Effector memory CD8-positive, alpha-beta T cell (primary cell): Measurements from ENCODE around the gene RLN3.
"Not testable (repeated sequence)": the region's sequence is repeated elsewhere in the genome, so short reads cannot be mapped to it uniquely, and the experiment has no call there.

Source experiments
- ATAC-seq: fragments of 150-1000 bp; cut with Tn5 transposase; replicated peaks from 2 replicates; pipeline ENCODE4 v1.10.0; 2021; ENCODE audit warnings: mild to moderate bottlenecking, moderate library complexity
- DNase-seq, 3 experiments: peaks; one replicate each; pipeline ENCODE4 v3.0.0; 2021
- H3K27ac Mint-ChIP-seq, 2 donors: one replicate each; pipeline ENCODE4 v1.8.0; 2022; ENCODE audit warnings: mild to moderate bottlenecking in 2 of 2, mixed read lengths in 2 of 2, moderate library complexity in 2 of 2
- H3K27me3 Mint-ChIP-seq, 2 donors: one replicate each; pipeline ENCODE4 v1.8.0; 2022; ENCODE audit warnings: mixed read lengths in 2 of 2
- H3K36me3 Mint-ChIP-seq: one replicate; pipeline ENCODE4 v1.8.0; 2022; ENCODE audit warnings: mild to moderate bottlenecking, moderate library complexity, mixed read lengths; ENCODE audit not compliant: insufficient read depth
- H3K4me1 Mint-ChIP-seq, 2 donors: one replicate each; pipeline ENCODE4 v1.8.0; 2022; ENCODE audit warnings: low read depth in 2 of 2, mixed read lengths in 2 of 2
- H3K4me3 Mint-ChIP-seq, 2 donors: one replicate each; pipeline ENCODE4 v1.8.0; 2022; ENCODE audit warnings: mild to moderate bottlenecking in 2 of 2, mixed read lengths in 2 of 2, moderate library complexity in 2 of 2
- H3K9me3 Mint-ChIP-seq, 2 donors: one replicate each; pipeline ENCODE4 v1.8.0; 2022; ENCODE audit warnings: mixed read lengths in 2 of 2

RLN3 gene

DNA sequence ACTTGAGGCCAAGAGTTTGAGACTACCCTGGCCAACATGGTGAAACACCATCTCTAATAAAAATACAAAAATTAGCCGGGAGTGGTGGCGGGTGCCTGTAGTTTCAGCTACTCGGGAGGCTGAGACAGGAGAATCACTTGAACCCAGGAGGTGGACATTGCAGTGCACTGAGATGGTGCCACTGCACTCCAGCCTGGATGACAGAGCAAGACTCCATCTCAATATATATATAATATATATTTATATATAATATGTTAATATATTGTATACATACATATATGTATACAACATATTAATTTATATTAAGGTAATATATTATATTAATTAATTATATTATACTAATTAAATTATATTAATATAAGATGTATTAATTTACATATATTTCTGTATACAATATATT is 8.2 kb upstream of the RLN3 start:
- not testable (repeated sequence) for H3K9me3 Mint-ChIP-seq, H3K36me3 Mint-ChIP-seq, H3K4me1 Mint-ChIP-seq, H3K27ac Mint-ChIP-seq, DNase-seq, ATAC-seq, H3K27me3 Mint-ChIP-seq, H3K4me3 Mint-ChIP-seq

DNA sequence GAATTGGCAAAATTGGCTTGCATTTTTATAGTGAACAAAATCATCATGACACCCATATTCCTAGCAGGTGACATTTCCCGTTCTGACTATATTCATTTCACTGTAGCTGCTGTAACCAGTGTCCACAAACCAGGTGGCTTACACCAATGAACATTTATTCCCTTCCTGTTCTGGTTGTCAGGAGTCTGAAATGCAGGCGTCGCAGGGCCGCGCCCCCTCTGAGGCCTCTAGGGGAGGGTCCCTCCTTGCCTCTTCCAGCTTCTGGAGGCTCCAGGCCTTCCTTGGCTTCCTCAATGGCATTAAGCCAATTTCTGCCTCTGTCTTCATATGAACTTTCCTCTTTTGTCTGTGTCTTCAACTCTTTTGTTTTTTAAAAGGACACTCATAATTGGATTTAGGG is 6.5 kb upstream of the RLN3 start:
- Mint-ChIP-seq H3K4me3 (no peak overlapping the region), H3K27ac (no peak overlapping the region), H3K27me3 (no peaks in the 10 kb centered on the region), H3K9me3 (no peaks in the 10 kb centered on the region), H3K4me1 (peaks cover 3 to 4% of the 10 kb centered on the region in 2 donors), H3K36me3 (peaks cover 7% of the 10 kb centered on the region)
- ATAC-seq: no peak
- no peak for DNase-seq

DNA sequence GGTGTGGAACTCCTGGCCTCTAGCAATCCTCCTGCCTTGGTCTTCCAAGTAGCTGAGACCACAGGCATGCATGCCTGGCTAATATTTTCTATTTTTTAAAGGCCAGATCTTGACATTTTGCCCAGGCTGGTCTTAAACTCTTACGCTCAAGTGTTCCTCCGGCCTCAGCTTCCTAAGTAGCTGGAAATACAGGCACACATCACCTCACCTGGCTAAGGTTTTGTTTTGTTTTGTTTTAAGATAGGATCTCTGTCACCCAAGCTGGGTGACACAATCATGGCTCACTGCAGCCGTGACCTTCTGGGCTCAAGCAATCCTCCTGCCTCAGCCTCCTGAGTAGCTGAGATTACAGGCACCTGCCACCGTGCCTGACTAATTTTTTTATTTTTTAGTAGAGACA is 5.5 kb upstream of the RLN3 start:
- Mint-ChIP-seq H3K27ac (no peak overlapping the region), H3K36me3 (peaks cover 7% of the 10 kb centered on the region), H3K9me3 (no peaks in the 10 kb centered on the region), H3K4me3 (no peak overlapping the region), H3K4me1 (peaks cover 3 to 4% of the 10 kb centered on the region in 2 donors), H3K27me3 (no peaks in the 10 kb centered on the region)
- ATAC-seq: no peak
- DNase-seq: no peak

DNA sequence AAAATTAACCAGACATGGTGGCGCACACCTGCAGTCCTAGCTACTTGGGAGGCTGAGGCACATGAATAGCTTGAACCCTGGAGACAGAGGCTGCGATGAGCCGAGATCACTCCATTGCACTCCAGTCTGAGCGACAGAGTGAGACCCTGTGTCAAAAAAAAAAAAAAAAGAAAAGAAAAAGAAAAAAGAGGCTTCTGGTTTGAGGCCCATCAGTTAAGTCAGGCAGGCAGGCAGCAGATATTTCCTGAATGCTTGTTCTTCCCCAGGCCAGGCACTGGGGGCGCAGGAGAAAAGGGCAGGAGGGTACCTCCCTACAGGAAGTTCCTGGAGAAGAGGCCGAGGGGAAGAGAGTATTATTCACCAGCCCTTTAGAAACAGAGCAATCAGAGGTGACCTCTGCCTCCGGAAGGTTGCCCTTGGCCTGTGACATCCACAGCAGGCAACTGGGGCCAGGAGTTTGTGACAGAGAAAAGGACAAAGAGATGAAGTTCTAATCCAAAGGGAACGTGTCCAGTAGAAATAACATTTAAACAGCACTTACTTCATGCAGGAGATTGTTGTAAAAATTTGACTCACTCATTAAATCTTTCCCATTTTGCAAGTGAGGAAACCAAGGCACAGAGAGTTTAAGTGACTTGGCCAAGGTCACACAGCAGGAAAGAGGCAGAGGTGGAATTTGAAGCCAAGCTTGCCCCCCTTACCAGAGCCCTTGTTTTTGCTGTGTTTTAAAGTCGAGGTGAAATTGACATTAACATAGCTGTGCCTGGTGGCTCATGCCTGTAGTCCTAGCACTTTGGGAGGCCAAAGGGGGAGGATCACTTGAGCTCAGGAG is 4.3 kb upstream of the RLN3 start:
- Mint-ChIP-seq H3K9me3 (no peaks in the 10 kb centered on the region), H3K36me3 (peaks cover 7% of the 10 kb centered on the region), H3K4me3 (no peak overlapping the region), H3K27ac (no peak overlapping the region), H3K27me3 (no peaks in the 10 kb centered on the region), H3K4me1 (peaks cover under 1 to 9% of the 10 kb centered on the region in 2 donors)
- DNase-seq: no peak
- ATAC-seq: no peak

DNA sequence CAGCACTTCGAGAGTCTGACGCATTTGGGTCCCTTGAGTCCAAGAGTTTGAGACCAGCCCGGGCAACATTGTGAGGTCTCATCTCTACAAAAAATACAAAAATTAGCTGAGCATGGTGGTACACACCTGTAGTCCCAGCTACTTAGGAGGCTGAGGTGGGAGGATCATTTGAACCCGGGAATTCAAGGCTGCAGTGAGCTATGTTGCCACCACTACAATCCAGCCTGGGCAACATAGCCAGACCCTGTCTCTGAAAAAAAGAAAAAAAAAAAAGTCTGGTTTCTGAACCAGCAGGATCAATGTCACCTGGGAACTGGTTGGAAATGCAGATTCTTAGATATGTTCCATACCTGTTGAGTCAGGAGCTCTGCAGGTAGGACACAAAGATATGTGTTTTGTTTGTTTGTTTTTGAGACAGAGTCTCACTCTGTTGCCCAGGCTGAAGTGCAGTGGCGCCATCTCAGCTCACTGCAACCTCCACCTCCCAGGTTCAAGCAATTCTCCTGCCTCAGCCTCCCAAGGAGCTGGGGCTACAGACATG is 1.2 kb upstream of the RLN3 start:
- not testable (repeated sequence) for ATAC-seq, H3K27me3 Mint-ChIP-seq, DNase-seq, H3K27ac Mint-ChIP-seq, H3K4me3 Mint-ChIP-seq, H3K9me3 Mint-ChIP-seq
- H3K36me3 Mint-ChIP-seq: peaks cover 19% of the 10 kb centered on the region
- H3K4me1 Mint-ChIP-seq: peaks cover 17 to 25% of the 10 kb centered on the region in 2 donors

DNA sequence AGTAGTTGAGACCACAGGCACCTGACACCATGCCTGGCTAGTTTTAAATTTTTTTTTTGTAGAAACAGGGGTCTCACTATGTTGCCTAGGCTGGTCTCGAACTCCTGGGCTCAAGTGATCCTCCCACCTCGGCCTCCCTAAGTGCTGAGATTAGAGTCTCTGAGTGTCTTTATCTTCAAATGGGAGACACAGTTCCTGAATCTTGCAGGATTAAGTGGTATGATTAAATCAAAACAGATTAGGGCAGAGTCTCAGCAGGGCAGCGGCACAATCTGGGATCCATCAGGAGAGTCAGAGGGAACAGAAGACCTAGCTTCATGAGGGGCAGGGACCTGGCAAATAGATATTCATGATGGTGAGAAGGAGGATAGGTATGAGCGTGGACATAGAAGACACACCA is 953 bp downstream of the RLN3 start:
- peaks cover 26 to 31% of the 10 kb centered on the region in 2 donors for H3K4me1 Mint-ChIP-seq
- no peak for DNase-seq
- peaks cover 33% of the 10 kb centered on the region for H3K36me3 Mint-ChIP-seq
- no peaks in the 10 kb centered on the region for H3K27me3 Mint-ChIP-seq
- H3K27ac Mint-ChIP-seq: peak overlapping the region; percentile 9 to 19
- H3K9me3 Mint-ChIP-seq: no peaks in the 10 kb centered on the region
- ATAC-seq: no peak
- H3K4me3 Mint-ChIP-seq: no peak overlapping the region

DNA sequence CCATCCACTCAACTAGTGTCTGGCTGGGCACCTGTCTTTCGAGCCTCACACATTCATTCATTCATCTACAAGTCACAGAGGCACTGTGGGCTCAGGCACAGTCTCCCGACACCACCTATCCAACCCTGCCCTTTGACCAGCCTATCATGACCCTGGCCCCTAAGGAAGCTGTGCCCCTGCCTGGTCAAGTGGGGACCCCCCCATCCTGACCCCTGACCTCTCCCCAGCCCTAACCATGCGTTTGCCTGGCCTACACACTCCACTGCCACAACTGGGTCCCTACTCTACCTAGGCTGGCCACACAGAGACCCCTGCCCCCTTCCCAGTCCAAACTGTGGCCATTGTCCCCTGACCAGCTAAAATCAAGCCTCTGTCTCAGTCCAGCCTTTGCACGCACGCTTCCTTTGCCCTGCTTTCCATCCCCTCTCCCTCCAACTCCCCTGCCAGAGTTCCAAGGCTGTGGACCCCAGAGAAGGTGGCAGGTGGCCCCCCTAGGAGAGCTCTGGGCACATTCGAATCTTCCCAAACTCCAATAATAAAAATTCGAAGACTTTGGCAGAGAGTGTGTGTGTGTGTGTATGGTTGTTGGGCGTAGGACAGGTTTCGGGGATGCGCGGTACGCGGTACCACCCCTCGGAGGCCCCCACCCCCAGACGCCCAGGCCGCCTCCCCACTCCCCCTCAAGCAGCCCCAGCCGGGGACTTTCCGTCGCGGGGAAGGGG is 3.2 kb downstream of the RLN3 start:
- peaks cover 29 to 35% of the 10 kb centered on the region in 2 donors for H3K4me1 Mint-ChIP-seq
- ATAC-seq (no peak), DNase-seq (no peak)
- H3K27me3 Mint-ChIP-seq: no peaks in the 10 kb centered on the region
- H3K4me3 Mint-ChIP-seq: peak overlapping the region; percentile 96 to 97
- H3K36me3 Mint-ChIP-seq: peaks cover 44% of the 10 kb centered on the region
- peak overlapping the region; percentile 94 to 97 for H3K27ac Mint-ChIP-seq
- H3K9me3 Mint-ChIP-seq: no peaks in the 10 kb centered on the region

DNA sequence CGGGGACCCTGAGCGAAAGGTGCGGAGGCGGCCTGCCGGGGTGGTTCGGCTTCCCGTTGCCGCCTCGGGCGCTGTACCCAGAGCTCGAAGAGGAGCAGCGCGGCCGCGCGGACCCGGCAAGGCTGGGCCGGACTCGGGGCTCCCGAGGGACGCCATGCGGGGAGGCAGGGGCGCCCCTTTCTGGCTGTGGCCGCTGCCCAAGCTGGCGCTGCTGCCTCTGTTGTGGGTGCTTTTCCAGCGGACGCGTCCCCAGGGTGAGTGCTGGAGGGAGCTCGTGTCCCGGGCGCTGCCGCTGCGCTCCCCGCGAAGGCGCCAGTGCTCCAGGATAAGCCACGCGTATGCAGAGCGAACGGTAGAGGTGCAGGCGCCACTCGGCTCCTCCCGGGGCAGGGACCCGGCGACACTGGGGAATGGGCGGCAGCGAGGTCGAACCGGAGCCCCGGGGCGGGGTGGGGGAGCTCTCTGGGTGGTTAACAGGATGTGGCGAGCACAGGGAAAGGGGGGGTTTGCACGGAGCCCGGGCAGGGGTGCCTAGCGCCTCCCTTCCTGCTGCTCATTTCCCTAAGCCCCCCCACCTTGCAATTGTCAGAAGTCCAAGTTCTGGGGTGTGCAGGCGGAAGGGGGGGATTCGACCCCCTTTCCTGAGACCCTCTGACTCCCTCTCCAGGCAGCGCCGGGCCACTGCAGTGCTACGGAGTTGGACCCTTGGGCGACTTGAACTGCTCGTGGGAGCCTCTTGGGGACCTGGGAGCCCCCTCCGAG is 4.0 kb downstream of the RLN3 start, which contains the start of gene IL27RA:
TSS of gene IL27RA (plus strand) at position 44 of the 762 bp plus-strand sequence. CDS start at position 155, 111 bp downstream.
- peak; percentile 82 for ATAC-seq
- no peaks in the 10 kb centered on the region for H3K9me3 Mint-ChIP-seq
- H3K4me3 Mint-ChIP-seq: peak within 1 kb of the TSS; percentile 96 to 97
- no peaks in the 10 kb centered on the region for H3K27me3 Mint-ChIP-seq
- DNase-seq: peak; percentile 80 to 84 (median 83)
- H3K36me3 Mint-ChIP-seq: peaks cover 52% of the 10 kb centered on the region
- peaks cover 29 to 35% of the 10 kb centered on the region in 2 donors for H3K4me1 Mint-ChIP-seq
- peak within 1 kb of the TSS; percentile 94 to 97 for H3K27ac Mint-ChIP-seq

DNA sequence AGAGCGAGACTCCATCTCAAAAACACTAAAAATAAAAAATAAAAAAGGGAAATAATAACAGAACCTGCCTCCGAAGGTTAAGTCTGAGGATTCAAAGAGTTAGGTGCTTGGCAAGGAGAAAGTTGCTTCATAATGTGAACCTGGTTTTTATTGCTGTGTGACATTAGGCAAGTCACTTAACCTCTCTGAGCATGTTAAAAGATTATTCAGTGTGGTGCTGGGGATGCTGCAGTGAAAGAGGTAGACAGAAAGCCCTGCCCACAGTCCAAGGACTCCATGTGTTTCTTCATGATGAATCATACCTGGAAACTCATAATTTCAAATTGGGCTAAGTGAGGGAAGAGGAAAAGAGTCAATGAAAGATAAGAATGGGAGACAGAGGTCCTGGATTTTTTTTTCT is 6.0 kb downstream of the RLN3 start:
- no peak for DNase-seq
- Mint-ChIP-seq H3K9me3 (no peaks in the 10 kb centered on the region), H3K4me3 (peak overlapping the region; percentile 45 to 48), H3K4me1 (peaks cover 30 to 35% of the 10 kb centered on the region in 2 donors), H3K27me3 (no peaks in the 10 kb centered on the region), H3K27ac (peak overlapping the region; percentile 65 to 75), H3K36me3 (peaks cover 72% of the 10 kb centered on the region)
- ATAC-seq: no peak

DNA sequence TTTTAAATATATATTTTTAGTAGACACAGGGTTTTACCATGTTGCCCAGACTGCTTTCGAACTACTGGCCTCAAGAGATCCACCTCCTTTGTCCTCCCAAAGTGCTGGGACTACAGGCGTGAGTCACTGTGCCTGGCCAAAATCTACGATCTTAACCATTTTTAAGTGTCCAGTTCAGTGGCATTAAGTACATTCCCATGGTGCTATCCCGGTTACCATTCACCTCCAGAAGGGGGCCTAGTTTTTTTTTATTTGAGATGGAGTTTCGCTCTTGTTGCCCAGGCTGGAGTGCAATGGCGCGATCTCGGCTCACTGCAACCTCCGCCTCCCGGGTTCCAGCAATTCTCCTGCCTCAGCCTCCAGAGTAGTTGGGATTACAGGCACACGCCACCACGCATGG is 7.2 kb downstream of the RLN3 start:
- DNase-seq, H3K4me3 Mint-ChIP-seq, ATAC-seq, H3K9me3 Mint-ChIP-seq, H3K27me3 Mint-ChIP-seq: not testable (repeated sequence)
- Mint-ChIP-seq H3K27ac (peak overlapping the region in 1 of 2 donors; percentile 55), H3K4me1 (peaks cover 28 to 37% of the 10 kb centered on the region in 2 donors), H3K36me3 (peaks cover 84% of the 10 kb centered on the region)

DNA sequence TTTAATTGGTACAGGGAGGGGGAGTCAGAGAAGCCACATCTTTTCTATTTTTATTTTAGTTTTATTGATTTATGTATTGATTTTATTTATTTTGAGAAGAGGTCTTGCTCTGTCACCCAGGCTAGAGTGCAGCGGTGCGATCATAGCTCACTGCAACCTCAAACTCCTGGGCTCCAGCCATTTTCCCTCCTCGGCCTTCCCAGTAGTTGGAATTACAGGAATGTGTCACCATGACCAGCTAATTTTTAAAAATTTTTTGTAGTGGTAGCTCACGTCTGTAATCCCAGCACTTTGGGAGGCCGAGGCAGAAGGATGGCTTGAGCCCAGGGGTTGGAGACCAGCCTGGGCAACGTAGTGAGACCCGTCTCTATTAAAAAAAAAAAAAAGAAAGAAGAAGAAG is 7.8 kb downstream of the RLN3 start:
- ATAC-seq (no peak), DNase-seq (no peak)
- H3K36me3 Mint-ChIP-seq: peaks cover 87% of the 10 kb centered on the region
- H3K27me3 Mint-ChIP-seq: no peaks in the 10 kb centered on the region
- H3K27ac Mint-ChIP-seq: peak overlapping the region in 1 of 2 donors; percentile 55
- H3K9me3 Mint-ChIP-seq: no peaks in the 10 kb centered on the region
- H3K4me3 Mint-ChIP-seq: no peak overlapping the region
- H3K4me1 Mint-ChIP-seq: peaks cover 24 to 32% of the 10 kb centered on the region in 2 donors

DNA sequence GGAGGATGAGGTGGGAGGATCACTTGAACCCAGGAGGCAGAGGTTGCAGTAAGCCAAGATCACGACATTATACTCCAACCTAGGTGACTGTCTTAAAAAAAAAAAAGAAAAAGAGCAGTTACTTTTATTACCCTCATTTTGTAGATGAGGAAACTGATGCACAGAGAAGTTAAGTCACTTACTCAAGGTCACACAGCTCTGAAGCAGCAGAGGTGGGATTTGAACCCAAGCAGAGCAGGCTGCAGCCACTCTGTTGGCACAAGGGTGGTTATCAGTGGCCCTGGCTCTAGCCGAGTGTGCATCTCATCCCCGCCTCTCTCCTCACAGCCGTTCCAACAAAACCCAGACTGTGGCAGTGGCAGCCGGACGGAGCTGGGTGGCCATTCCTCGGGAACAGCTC is 11.2 kb downstream of the RLN3 start:
- no peaks in the 10 kb centered on the region for H3K9me3 Mint-ChIP-seq
- H3K27ac Mint-ChIP-seq: peak overlapping the region; percentile 58 to 75
- H3K4me3 Mint-ChIP-seq: no peak overlapping the region
- peaks cover 17 to 24% of the 10 kb centered on the region in 2 donors for H3K4me1 Mint-ChIP-seq
- peaks cover 96% of the 10 kb centered on the region for H3K36me3 Mint-ChIP-seq
- DNase-seq (no peak), ATAC-seq (no peak)
- no peaks in the 10 kb centered on the region for H3K27me3 Mint-ChIP-seq
